IMR-90 (cell line): ENCODE data around the gene C14orf180. TPM values are rescaled to one million over a fixed set of nuclear protein-coding genes. Genes with fewer than 3 reads are reported as not detected.

Source experiments
- ATAC-seq: fragments of 200-7000 bp; cut with Tn5 transposase; 2 replicates; pipeline ENCODE4 v1.9.1; 2020; ENCODE audit warnings: low read depth, mild to moderate bottlenecking, moderate library complexity
- BruUV-seq: library from RNA; stranded (reverse); fragments of 400-500 nt; replicated peaks from 2 replicates; lab custom pipeline; 2021; lab: Mats Ljungman, UMichigan
- CTCF ChIA-PET: fragments of 300-600 bp; formaldehyde crosslinking; extraction: SDS; loops from one replicate; lab custom pipeline; 2021; ENCODE audit warnings: antibody characterized with exemption; lab: Yijun Ruan, JAX
- POLR2A ChIA-PET: fragments of 300-600 bp; sonication (Branson Sonifier 250); formaldehyde crosslinking; loops from one replicate; lab custom pipeline; 2022; ENCODE audit warnings: antibody characterized with exemption; ENCODE audit not compliant: unreplicated experiment; lab: Charles Lee
- DNase-seq: peaks from one replicate; pipeline ENCODE4 v3.0.0; 2013
- H2AFZ ChIP-seq: replicated peaks from 2 replicates; pipeline ENCODE3; 2013; ENCODE audit warnings: low read length, mild to moderate bottlenecking; ENCODE audit not compliant: poor library complexity
- H2AK5ac ChIP-seq: 2 replicates; pipeline ENCODE4 v1.6.1; 2013; ENCODE audit warnings: low read depth, low read length, inconsistent platforms
- H2AK9ac ChIP-seq: replicated peaks from 2 replicates; pipeline ENCODE3; 2013; ENCODE audit warnings: mild to moderate bottlenecking, low read depth, low read length, moderate library complexity; ENCODE audit not compliant: poor library complexity
- H2BK120ac ChIP-seq: 2 replicates; pipeline ENCODE4 v1.6.1; 2013; ENCODE audit warnings: low read depth, low read length, inconsistent platforms
- H2BK15ac ChIP-seq: 3 replicates; pipeline ENCODE4 v1.6.1; 2013; ENCODE audit warnings: low read depth, low read length, inconsistent platforms
- H2BK20ac ChIP-seq: 2 replicates; pipeline ENCODE4 v1.6.1; 2013; ENCODE audit warnings: low read depth, mild to moderate bottlenecking, inconsistent platforms, low read length, moderate library complexity
- H2BK5ac ChIP-seq: 2 replicates; pipeline ENCODE4 v1.6.1; 2013; ENCODE audit warnings: mild to moderate bottlenecking, low read depth, low read length, inconsistent platforms; ENCODE audit not compliant: poor library complexity, severe bottlenecking
- H3K14ac ChIP-seq: replicated peaks from 2 replicates; pipeline ENCODE4 v1.6.1; 2013; ENCODE audit warnings: low read depth, low read length, inconsistent platforms
- H3K18ac ChIP-seq: 2 replicates; pipeline ENCODE4 v1.6.1; 2013; ENCODE audit warnings: low read depth, low read length, control low read depth
- H3K23ac ChIP-seq: 2 replicates; pipeline ENCODE4 v1.6.1; 2013; ENCODE audit warnings: low read depth, low read length, inconsistent platforms
- H3K27ac ChIP-seq: 2 replicates; pipeline ENCODE4 v1.5.1; 2013; ENCODE audit warnings: mild to moderate bottlenecking, control low read depth, low read length; ENCODE audit not compliant: insufficient read depth
- H3K27me3 ChIP-seq: 2 replicates; pipeline ENCODE4 v1.6.1; 2013; ENCODE audit warnings: low read length; ENCODE audit not compliant: control insufficient read depth, insufficient read depth
- H3K36me3 ChIP-seq: 2 replicates; pipeline ENCODE4 v1.6.1; 2013; ENCODE audit warnings: low read length, mixed read lengths; ENCODE audit not compliant: control insufficient read depth, insufficient read depth
- H3K4ac ChIP-seq: 2 replicates; pipeline ENCODE4 v1.6.1; 2013; ENCODE audit warnings: low read depth, low read length, inconsistent platforms
- H3K4me1 ChIP-seq: 2 replicates; pipeline ENCODE4 v1.6.1; 2013; ENCODE audit warnings: low read length, mixed read lengths; ENCODE audit not compliant: control insufficient read depth, insufficient read depth
- H3K4me2 ChIP-seq: 2 replicates; pipeline ENCODE4 v1.6.1; 2013; ENCODE audit warnings: low read depth, mild to moderate bottlenecking, control low read depth, low read length, moderate library complexity
- H3K4me3 ChIP-seq: 2 replicates; pipeline ENCODE4 v1.5.1; 2013; ENCODE audit warnings: low read depth, mild to moderate bottlenecking, control low read depth, low read length, moderate library complexity; ENCODE audit not compliant: insufficient read depth
- H3K56ac ChIP-seq: 2 replicates; pipeline ENCODE4 v1.6.1; 2013; ENCODE audit warnings: low read length, inconsistent platforms; ENCODE audit not compliant: insufficient read depth; ENCODE audit errors: extremely low read depth
- H3K79me1 ChIP-seq, 2 experiments: 2 replicates each; pipeline ENCODE4 v1.6.1; 2013; ENCODE audit warnings: low read length in 2 of 2, inconsistent platforms in 1 of 2, low read depth in 1 of 2
- H3K9ac ChIP-seq: 2 replicates; pipeline ENCODE4 v1.6.1; 2013; ENCODE audit warnings: low read depth, low read length, control low read depth
- H3K9me1 ChIP-seq: 2 replicates; pipeline ENCODE4 v1.6.1; 2013; ENCODE audit warnings: low read length, inconsistent platforms; ENCODE audit not compliant: insufficient read depth
- H3K9me3 ChIP-seq: 2 replicates; pipeline ENCODE4 v1.6.1; 2013; ENCODE audit warnings: low read length; ENCODE audit not compliant: control insufficient read depth, insufficient read depth
- H4K20me1 ChIP-seq: 2 replicates; pipeline ENCODE4 v1.6.1; 2013; ENCODE audit warnings: low read length, inconsistent platforms; ENCODE audit not compliant: insufficient read depth
- H4K5ac ChIP-seq: 2 replicates; pipeline ENCODE4 v1.6.1; 2013; ENCODE audit warnings: mild to moderate bottlenecking, low read depth, low read length, control low read depth
- H4K8ac ChIP-seq, 2 experiments: 2 replicates each; pipeline ENCODE4 v1.6.1; 2013; ENCODE audit warnings: low read depth in 2 of 2, low read length in 2 of 2, control low read depth in 1 of 2, inconsistent platforms in 1 of 2
- H4K91ac ChIP-seq: 2 replicates; pipeline ENCODE4 v1.6.1; 2013; ENCODE audit warnings: low read depth, low read length, inconsistent platforms; ENCODE audit not compliant: insufficient read depth
- BHLHE40 ChIP-seq: fragments of 150-350 bp; IDR thresholded peaks from 2 replicates; pipeline ENCODE4 v1.6.1; 2016; ENCODE audit warnings: mild to moderate bottlenecking, low read depth, low read length
- CHD1 ChIP-seq: IDR thresholded peaks from 2 replicates; pipeline ENCODE4 v1.6.1; 2012; ENCODE audit warnings: low read depth, low read length, improper control_type of control experiment
- FOS ChIP-seq: fragments of 150-350 bp; IDR thresholded peaks from 2 replicates; pipeline ENCODE4 v1.6.1; 2016; ENCODE audit warnings: low read depth, low read length
- POLR2A ChIP-seq: IDR thresholded peaks from 2 replicates; pipeline ENCODE4 v1.6.1; 2012; ENCODE audit warnings: mild to moderate bottlenecking, low read depth, low read length
- RAD21 ChIP-seq: IDR thresholded peaks from 2 replicates; pipeline ENCODE4 v1.6.1; 2012; ENCODE audit warnings: low read length, improper control_type of control experiment
- RCOR1 ChIP-seq: IDR thresholded peaks from 2 replicates; pipeline ENCODE4 v1.6.1; 2012; ENCODE audit warnings: mild to moderate bottlenecking, low read length, improper control_type of control experiment; ENCODE audit not compliant: insufficient replicate concordance
- SMC3 ChIP-seq: fragments of 150-350 bp; IDR thresholded peaks from 2 replicates; pipeline ENCODE4 v1.6.1; 2016; ENCODE audit warnings: low read depth, mild to moderate bottlenecking, antibody characterized with exemption, low read length, moderate library complexity
- WGBS, 2 experiments: methylation state at CpG; one replicate each; pipeline versions ENCODE4 v1.1.5 to v1.1.7; 2013; ENCODE audit warnings: missing lambda C conversion rate in 2 of 2; ENCODE audit not compliant: insufficient read length in 1 of 2; ENCODE audit errors: extremely low coverage in 2 of 2; 5-methylcytosine and 5-hydroxymethylcytosine counted together
- dilution Hi-C: fragments of 300-500 bp; cut with HindIII; formaldehyde crosslinking; loops from one replicate; pipeline ENCODE4 v1.14.3; 2018; ENCODE audit warnings: low sequenced_read_pairs; ENCODE audit not compliant: unreplicated experiment
- in situ Hi-C: fragments of 300-500 bp; cut with MboI; formaldehyde crosslinking; loops from 3 replicates; pipeline ENCODE4 v1.14.3; 2019; ENCODE audit warnings: low sequenced_read_pairs, inconsistent platforms, mixed read lengths
- intact Hi-C: fragments of 100-400 bp; cut with micrococcal nuclease; formaldehyde crosslinking; loops from 2 replicates; pipeline ENCODE4 v1.10.0; 2022
- polyA plus RNA-seq, 3 experiments: library from polyadenylated mRNA; depleted of rRNA; stranded (reverse); fragments of >200 nt; gene quantifications; 2 replicates each; pipeline ENCODE4 v1.2.3, GENCODE V29; 2012; ENCODE audit warnings: low replicate concordance in 1 of 3
- total RNA-seq: library from RNA; depleted of rRNA; stranded (reverse); fragments of >200 nt; gene quantifications from 2 replicates; pipeline ENCODE4 v1.2.3, GENCODE V29; 2012
- TF ChIP-seq, protein P1 (sequence below): fragments of 150-350 bp; IDR thresholded peaks from 2 replicates; pipeline ENCODE4 v1.6.1; 2017; ENCODE audit warnings: mild to moderate bottlenecking, antibody characterized with exemption, low read length, low read depth
- TF ChIP-seq, protein P2 (sequence below): fragments of 150-350 bp; IDR thresholded peaks from 2 replicates; pipeline ENCODE4 v1.6.1; 2016; ENCODE audit warnings: low read depth, mild to moderate bottlenecking, low read length, moderate library complexity, borderline replicate concordance
- TF ChIP-seq, protein P3 (sequence below): conservative IDR thresholded peaks from 2 replicates; pipeline ENCODE4 v1.5.1; 2012; ENCODE audit warnings: mild to moderate bottlenecking, low read depth, low read length, improper control_type of control experiment

The C14orf180 gene
- total and polyA plus RNA-seq, 2 of the 4 experiments (the other 2 are of a cell fraction) = not detected

DNA sequence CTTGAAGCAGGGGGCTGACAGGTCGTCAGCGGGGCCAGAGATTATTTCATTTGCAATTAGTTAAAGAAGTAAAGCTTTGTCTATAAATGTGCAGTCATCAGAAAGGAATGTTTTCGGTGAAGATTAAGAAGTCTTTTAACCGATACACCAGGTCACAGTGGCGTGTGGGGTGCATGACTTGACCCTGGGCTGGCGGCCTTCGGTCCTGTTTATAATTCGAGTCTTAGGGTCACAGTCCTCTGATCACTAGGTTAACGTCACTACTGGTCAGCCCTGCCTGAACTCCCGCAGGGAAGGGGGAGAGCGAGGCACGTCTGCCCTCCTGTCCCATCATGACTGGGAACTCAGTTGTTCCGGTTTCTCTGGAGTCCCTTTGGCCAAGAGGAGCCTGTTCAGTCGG is 5.0 kb upstream of the C14orf180 start:
- no peaks in the 10 kb centered on the region for H3K4me1 ChIP-seq
- in situ Hi-C loops = loop anchor here (25.0 kb wide), 1 partner anchor 487 kb away; the partner anchor contains the start of gene ASPG
- intact Hi-C loops = no loop called here

More for the DNA sequence above, 5.0 kb upstream of the C14orf180 start:
- Histone ChIP-seq H2AK9ac (no peak overlapping the region), H3K4me2 (no peak overlapping the region), H3K36me3 (no peaks in the 10 kb centered on the region), H3K4ac (no peak overlapping the region), H4K5ac (no peak overlapping the region), H3K9ac (no peak overlapping the region), H2BK5ac (no peak overlapping the region), H4K8ac (no peak overlapping the region), H3K56ac (no peak overlapping the region), H3K27ac (no peak overlapping the region), H3K18ac (no peak overlapping the region), H3K79me1 (no peaks in the 10 kb centered on the region), H3K23ac (no peak overlapping the region), H2AFZ (no peak overlapping the region), H2BK20ac (no peak overlapping the region), H3K14ac (no peak overlapping the region), H3K27me3 (peaks cover 13% of the 10 kb centered on the region; the same call in 1 of the 2 replicates), H2BK120ac (no peak overlapping the region), H2BK15ac (no peak overlapping the region), H3K9me1 (no peaks in the 10 kb centered on the region), H2AK5ac (no peak overlapping the region), H4K91ac (no peak overlapping the region), H4K20me1 (no peaks in the 10 kb centered on the region), H3K9me3 (no peaks in the 10 kb centered on the region), H3K4me3 (no peak overlapping the region)
- WGBS, 2 experiments = 51% methylated on average over 8 of the region's 14 CpGs; no CpG with 5 or more reads in 1 of the 2 experiments
- dilution Hi-C loops = no loop called here
- CTCF ChIA-PET = no interaction called here
- BruUV-seq = no TSS peak
- POLR2A ChIA-PET = no interaction called here
- DNase-seq (no peak), ATAC-seq (no peak)
- TF ChIP-seq, protein P1, sequence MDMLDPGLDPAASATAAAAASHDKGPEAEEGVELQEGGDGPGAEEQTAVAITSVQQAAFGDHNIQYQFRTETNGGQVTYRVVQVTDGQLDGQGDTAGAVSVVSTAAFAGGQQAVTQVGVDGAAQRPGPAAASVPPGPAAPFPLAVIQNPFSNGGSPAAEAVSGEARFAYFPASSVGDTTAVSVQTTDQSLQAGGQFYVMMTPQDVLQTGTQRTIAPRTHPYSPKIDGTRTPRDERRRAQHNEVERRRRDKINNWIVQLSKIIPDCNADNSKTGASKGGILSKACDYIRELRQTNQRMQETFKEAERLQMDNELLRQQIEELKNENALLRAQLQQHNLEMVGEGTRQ = no peak
- no peak for TF ChIP-seq SMC3
- no peak for TF ChIP-seq RAD21
- no peak for TF ChIP-seq POLR2A
- TF ChIP-seq RCOR1 = no peak
- TF ChIP-seq, protein P2, sequence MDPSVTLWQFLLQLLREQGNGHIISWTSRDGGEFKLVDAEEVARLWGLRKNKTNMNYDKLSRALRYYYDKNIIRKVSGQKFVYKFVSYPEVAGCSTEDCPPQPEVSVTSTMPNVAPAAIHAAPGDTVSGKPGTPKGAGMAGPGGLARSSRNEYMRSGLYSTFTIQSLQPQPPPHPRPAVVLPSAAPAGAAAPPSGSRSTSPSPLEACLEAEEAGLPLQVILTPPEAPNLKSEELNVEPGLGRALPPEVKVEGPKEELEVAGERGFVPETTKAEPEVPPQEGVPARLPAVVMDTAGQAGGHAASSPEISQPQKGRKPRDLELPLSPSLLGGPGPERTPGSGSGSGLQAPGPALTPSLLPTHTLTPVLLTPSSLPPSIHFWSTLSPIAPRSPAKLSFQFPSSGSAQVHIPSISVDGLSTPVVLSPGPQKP = no peak
- TF ChIP-seq FOS = no peak
- TF ChIP-seq CHD1 = no peak
- TF ChIP-seq BHLHE40 = no peak
- TF ChIP-seq, protein P3, sequence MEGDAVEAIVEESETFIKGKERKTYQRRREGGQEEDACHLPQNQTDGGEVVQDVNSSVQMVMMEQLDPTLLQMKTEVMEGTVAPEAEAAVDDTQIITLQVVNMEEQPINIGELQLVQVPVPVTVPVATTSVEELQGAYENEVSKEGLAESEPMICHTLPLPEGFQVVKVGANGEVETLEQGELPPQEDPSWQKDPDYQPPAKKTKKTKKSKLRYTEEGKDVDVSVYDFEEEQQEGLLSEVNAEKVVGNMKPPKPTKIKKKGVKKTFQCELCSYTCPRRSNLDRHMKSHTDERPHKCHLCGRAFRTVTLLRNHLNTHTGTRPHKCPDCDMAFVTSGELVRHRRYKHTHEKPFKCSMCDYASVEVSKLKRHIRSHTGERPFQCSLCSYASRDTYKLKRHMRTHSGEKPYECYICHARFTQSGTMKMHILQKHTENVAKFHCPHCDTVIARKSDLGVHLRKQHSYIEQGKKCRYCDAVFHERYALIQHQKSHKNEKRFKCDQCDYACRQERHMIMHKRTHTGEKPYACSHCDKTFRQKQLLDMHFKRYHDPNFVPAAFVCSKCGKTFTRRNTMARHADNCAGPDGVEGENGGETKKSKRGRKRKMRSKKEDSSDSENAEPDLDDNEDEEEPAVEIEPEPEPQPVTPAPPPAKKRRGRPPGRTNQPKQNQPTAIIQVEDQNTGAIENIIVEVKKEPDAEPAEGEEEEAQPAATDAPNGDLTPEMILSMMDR = no peak
